B cell (primary cell): Measurements from ENCODE around the gene DCDC2C.

Experiments
- CTCF ChIP-seq: fragments of 200-600 bp; IDR thresholded peaks from one replicate; pipeline ENCODE4 v1.8.0; 2022; ENCODE audit warnings: antibody characterized with exemption, mild to moderate bottlenecking
- EZH2 ChIP-seq: IDR thresholded peaks from 2 replicates; pipeline ENCODE4 v1.6.1; 2012; ENCODE audit warnings: borderline replicate concordance, low read depth, mild to moderate bottlenecking, moderate library complexity, low read length; ENCODE audit not compliant: insufficient read depth, poor library complexity, severe bottlenecking

- no peak for TF ChIP-seq CTCF
- no peak for TF ChIP-seq EZH2
Measured at GRCh38 chr2:3838348-3838747, 135.0 kb downstream of the DCDC2C start.
